Kidney epithelial cell (primary cell): Measurements from ENCODE around the gene BTRC. TPM values are rescaled to one million over a fixed set of nuclear protein-coding genes. Genes with fewer than 3 reads are reported as not detected.

ENCODE experiments used
- DNase-seq: peaks from one replicate; pipeline ENCODE4 v3.0.0-alpha.2; 2010; ENCODE audit warnings: low read depth
- H3K27me3 ChIP-seq: 2 replicates; pipeline ENCODE4 v1.6.0; 2011; ENCODE audit warnings: low read length; ENCODE audit not compliant: control insufficient read depth, insufficient read depth
- H3K36me3 ChIP-seq: 2 replicates; pipeline ENCODE4 v1.5.1; 2011; ENCODE audit warnings: low read length; ENCODE audit not compliant: control insufficient read depth, insufficient read depth
- H3K4me3 ChIP-seq: 2 replicates; pipeline ENCODE4 v1.5.1; 2011; ENCODE audit warnings: low read depth, mild to moderate bottlenecking, control low read depth, low read length
- CTCF ChIP-seq: IDR thresholded peaks from 2 replicates; pipeline ENCODE4 v1.5.1; 2011; ENCODE audit warnings: mild to moderate bottlenecking, moderate library complexity, low read length, control low read depth, inconsistent platforms; ENCODE audit not compliant: insufficient read depth, poor library complexity, severe bottlenecking
- total RNA-seq: library from RNA; depleted of rRNA; stranded (reverse); fragments of >200 nt; gene quantifications from 2 replicates; pipeline ENCODE4 v1.2.3, GENCODE V29; 2015

BTRC gene
- total RNA-seq, 1 donor from 2014 or later, result 10.2 TPM

- Histone ChIP-seq H3K27me3 (no peaks in the 10 kb centered on the region), H3K4me3 (no peak overlapping the region), H3K36me3 (no peaks in the 10 kb centered on the region)
- no peak for TF ChIP-seq CTCF
- no peak for DNase-seq
Measured at GRCh38 chr10:101453318-101453717, 99.4 kb downstream of the BTRC start.

- no peak for DNase-seq
- no peaks in the 10 kb centered on the region for H3K27me3 ChIP-seq
- no peaks in the 10 kb centered on the region for H3K36me3 ChIP-seq
- H3K4me3 ChIP-seq, result no peak overlapping the region
- TF ChIP-seq CTCF, result no peak
Measured at GRCh38 chr10:101453791-101454718, 100.1 kb downstream of the BTRC start.

- DNase-seq, result no peak
- no peak overlapping the region for H3K4me3 ChIP-seq
- H3K27me3 ChIP-seq, result no peaks in the 10 kb centered on the region
- H3K36me3 ChIP-seq, result no peaks in the 10 kb centered on the region
- TF ChIP-seq CTCF, result no peak
Measured at GRCh38 chr10:101458869-101459268, 104.9 kb downstream of the BTRC start.

- no peaks in the 10 kb centered on the region for H3K36me3 ChIP-seq
- DNase-seq, result no peak
- no peaks in the 10 kb centered on the region for H3K27me3 ChIP-seq
- no peak for TF ChIP-seq CTCF
- no peak overlapping the region for H3K4me3 ChIP-seq
Measured at GRCh38 chr10:101464082-101464481, 110.1 kb downstream of the BTRC start.

GRCh38 chr10:101464599-101464998 lies 110.6 kb downstream of the BTRC start:
- Histone ChIP-seq H3K36me3 (no peaks in the 10 kb centered on the region), H3K4me3 (no peak overlapping the region), H3K27me3 (no peaks in the 10 kb centered on the region)
- no peak for TF ChIP-seq CTCF
- no peak for DNase-seq
